ENCODE measurements around the gene EARS2. TPM values are rescaled to one million over a fixed set of nuclear protein-coding genes. Genes with fewer than 3 reads are reported as not detected.

EARS2 gene
- total RNA-seq, 2 donors from 2014 or later: 18.2 to 83.1 TPM

- no peaks in the 10 kb centered on the region for H3K27me3 ChIP-seq
- no peaks in the 10 kb centered on the region for H3K9me3 ChIP-seq
- DNase-seq (peak in 2 of 4 donors; percentile 31 to 38), ATAC-seq (no peak)
- TF ChIP-seq CTCF (IDR thresholded peaks at IDR 0.05): peak in 2 of 7 experiments; percentile 25 to 26
- no peak for TF ChIP-seq POLR2A (IDR thresholded peaks at IDR 0.05)
- WGBS, 2 donors: 50 to 55% methylated on average over 7 of the region's 7 CpGs
- H3K36me3 ChIP-seq (replicated peaks in 1 of 2; ENCODE audit: insufficient read depth in 1 of 2, low read depth in 2 of 2): no peaks in the 10 kb centered on the region
- H3K27ac ChIP-seq: peak overlapping the region; percentile 73 to 93 (median 84)
- H3K4me1 ChIP-seq: peaks cover 76% of the 10 kb centered on the region
- intact Hi-C loops (cut with DNase I): loop anchor here (10.0 kb wide), 1 partner anchor 49 kb away; the partner anchor contains the start of genes EARS2 and UBFD1
- no peak overlapping the region for H3K4me3 ChIP-seq
Measured at GRCh38 chr16:23505671-23506605, 51.2 kb downstream of the EARS2 start.

- Histone ChIP-seq H3K4me3 (no peak overlapping the region), H3K9me3 (no peaks in the 10 kb centered on the region), H3K27ac (peak overlapping the region; percentile 73 to 93 (median 84)), H3K36me3 (replicated peaks in 1 of 2; ENCODE audit: insufficient read depth in 1 of 2, low read depth in 2 of 2) (no peaks in the 10 kb centered on the region), H3K27me3 (no peaks in the 10 kb centered on the region), H3K4me1 (peaks cover 80% of the 10 kb centered on the region)
- DNase-seq (no peak), ATAC-seq (no peak)
- TF ChIP-seq POLR2A (IDR thresholded peaks at IDR 0.05) (no peak), CTCF (IDR thresholded peaks at IDR 0.05) (no peak)
- intact Hi-C loops (cut with DNase I): loop anchor here (10.0 kb wide), 1 partner anchor 50 kb away; the partner anchor contains the start of genes EARS2 and UBFD1
- 59 to 65% methylated on average over 9 of the region's 9 CpGs for WGBS, 2 donors
Measured at GRCh38 chr16:23505180-23505665, 51.9 kb downstream of the EARS2 start.

GRCh38 chr16:23504453-23505179 is 52.5 kb downstream of the EARS2 start:
- intact Hi-C loops (cut with DNase I): loop anchor here (10.0 kb wide), 1 partner anchor 50 kb away; the partner anchor contains the start of genes EARS2 and UBFD1
- no peaks in the 10 kb centered on the region for H3K27me3 ChIP-seq
- ATAC-seq: no peak

GRCh38 chr16:23504076-23504452 is 53.1 kb downstream of the EARS2 start:
- Histone ChIP-seq H3K27me3 (no peaks in the 10 kb centered on the region), H3K36me3 (replicated peaks in 1 of 2; ENCODE audit: insufficient read depth in 1 of 2, low read depth in 2 of 2) (no peaks in the 10 kb centered on the region), H3K4me3 (no peak overlapping the region), H3K9me3 (no peaks in the 10 kb centered on the region), H3K27ac (peak overlapping the region; percentile 73 to 93 (median 84)), H3K4me1 (peaks cover 92% of the 10 kb centered on the region)
- TF ChIP-seq CTCF (IDR thresholded peaks at IDR 0.05): no peak
- peak in 2 of 3 donors; percentile 23 to 42 for TF ChIP-seq POLR2A (IDR thresholded peaks at IDR 0.05)
- intact Hi-C loops (cut with DNase I): loop anchor here (10.0 kb wide), 1 partner anchor 51 kb away; the partner anchor contains the start of genes EARS2 and UBFD1
- peak; percentile 33 for ATAC-seq
- peak; percentile 64 to 73 (median 70) for DNase-seq
- 38 to 51% methylated on average over 2 to 5 of the region's 5 CpGs for WGBS, 2 donors

More at GRCh38 chr16:23504453-23505179, 52.5 kb downstream of the EARS2 start:
- no peak overlapping the region for H3K4me3 ChIP-seq
- peak; percentile 38 to 70 (median 52) for DNase-seq
- H3K36me3 ChIP-seq (replicated peaks in 1 of 2; ENCODE audit: insufficient read depth in 1 of 2, low read depth in 2 of 2): no peaks in the 10 kb centered on the region
- peak overlapping the region; percentile 73 to 93 (median 84) for H3K27ac ChIP-seq
- no peak for TF ChIP-seq POLR2A (IDR thresholded peaks at IDR 0.05)
- no peak for TF ChIP-seq CTCF (IDR thresholded peaks at IDR 0.05)
- 33 to 35% methylated on average over 6 to 13 of the region's 13 CpGs for WGBS, 2 donors
- no peaks in the 10 kb centered on the region for H3K9me3 ChIP-seq
- H3K4me1 ChIP-seq: peaks cover 86% of the 10 kb centered on the region
